ENCODE data around the gene TIMP2. TPM values are rescaled to one million over a fixed set of nuclear protein-coding genes. Genes with fewer than 3 reads are reported as not detected.
A peak's percentile ranks its signal among the peaks of the same experiment; 100 is the strongest.

Gene TIMP2
- polyA plus RNA-seq, 3 donors from 2014 or later, result 0.07 to 0.26 (median 0.16) TPM

DNA sequence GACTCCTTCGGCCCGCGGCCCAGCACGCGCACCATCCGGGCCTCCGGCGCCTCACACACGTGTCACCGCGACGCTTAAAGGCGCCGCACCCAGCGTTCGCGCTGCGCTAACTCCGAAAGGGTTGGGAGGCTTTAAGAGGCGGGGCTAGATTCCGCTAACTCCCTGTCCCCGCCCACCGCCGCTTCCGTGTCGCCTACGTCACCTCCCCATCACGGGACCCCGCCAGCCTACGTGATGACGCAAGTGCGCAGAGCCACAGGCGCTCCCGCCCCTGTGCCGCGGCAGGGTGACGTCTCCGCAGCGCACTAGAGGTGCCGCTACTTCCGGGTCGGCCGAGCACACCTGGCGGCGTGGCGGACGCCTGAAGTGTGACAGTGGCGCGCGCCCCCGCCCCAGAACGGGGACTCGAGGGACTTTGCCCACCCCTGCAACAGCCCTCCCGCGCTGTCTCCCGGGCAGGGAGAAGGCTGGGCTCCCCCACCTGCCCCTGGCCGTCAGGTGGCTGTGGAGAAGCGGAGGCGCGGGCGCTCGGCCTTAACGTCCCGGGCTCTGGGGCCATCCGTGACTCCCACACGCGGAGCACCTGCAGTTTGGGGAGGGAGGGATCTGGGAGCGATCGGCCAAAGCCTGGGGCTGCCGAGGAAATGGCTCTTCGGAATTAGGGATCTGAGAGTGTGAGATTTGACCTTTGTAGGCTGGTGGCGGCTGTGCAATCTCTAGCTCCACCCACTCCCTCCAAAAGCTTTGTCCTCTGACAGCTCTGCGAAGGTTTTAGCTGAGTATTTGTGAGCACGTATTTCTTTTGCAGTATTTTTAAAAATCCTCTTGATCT is 84.2 kb downstream of the TIMP2 start, which contains the start of gene USP36:
TSS of gene USP36 (minus strand) at position 35 of the 832 bp plus-strand sequence. CDS start 4,451 bp downstream, outside the sequence.
- DNase-seq, result peak; percentile 99
- Mint-ChIP-seq H3K4me1 (peaks cover 35 to 45% of the 10 kb centered on the region in 2 donors), H3K27ac (peak within 1 kb of the TSS; percentile 95 to 99 (median 99)), H3K27me3 (ENCODE audit: low read depth in 3 of 3) (peaks cover 13 to 25% (median 18%) of the 10 kb centered on the region in 3 donors), H3K9me3 (no peaks in the 10 kb centered on the region), H3K4me3 (peak within 1 kb of the TSS; percentile 86 to 96 (median 93)), H3K36me3 (peaks cover under 1 to 17% (median 12%) of the 10 kb centered on the region in 3 donors)

DNA sequence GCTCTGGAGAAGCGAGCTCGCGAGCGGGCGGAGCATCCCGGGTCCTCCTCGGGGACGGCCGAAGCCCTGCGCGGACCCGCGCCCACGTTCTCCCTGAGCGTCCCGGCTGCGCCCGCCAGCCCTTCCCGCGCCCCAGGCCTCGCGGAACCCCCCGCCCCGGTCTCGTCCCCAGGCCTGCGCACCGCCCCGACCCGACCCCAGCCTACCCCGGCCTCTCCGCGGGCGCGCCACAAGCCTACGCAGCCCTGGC is 84.7 kb downstream of the TIMP2 start:
- H3K36me3 Mint-ChIP-seq, result peaks cover 5 to 22% (median 17%) of the 10 kb centered on the region in 3 donors
- peaks cover 13 to 25% (median 18%) of the 10 kb centered on the region in 3 donors for H3K27me3 Mint-ChIP-seq (ENCODE audit: low read depth in 3 of 3)
- peaks cover 35 to 48% of the 10 kb centered on the region in 2 donors for H3K4me1 Mint-ChIP-seq

GRCh38 chr17:78839762-78840529 is 85.2 kb downstream of the TIMP2 start:
- Mint-ChIP-seq H3K9me3 (no peaks in the 10 kb centered on the region), H3K4me1 (peaks cover 35 to 48% of the 10 kb centered on the region in 2 donors), H3K27me3 (ENCODE audit: low read depth in 3 of 3) (peaks cover 13 to 25% (median 18%) of the 10 kb centered on the region in 3 donors), H3K27ac (peak overlapping the region; percentile 93 to 99 (median 96)), H3K4me3 (peak overlapping the region; percentile 84 to 96 (median 93)), H3K36me3 (peaks cover 5 to 27% (median 17%) of the 10 kb centered on the region in 3 donors)
- DNase-seq, result peak; percentile 70 to 77 (median 73)

More for the DNA sequence above, 84.7 kb downstream of the TIMP2 start:
- Mint-ChIP-seq H3K27ac (peak overlapping the region; percentile 95 to 99 (median 98)), H3K4me3 (peak overlapping the region; percentile 83 to 95 (median 90)), H3K9me3 (no peaks in the 10 kb centered on the region)
- DNase-seq, result no peak

- H3K4me1 Mint-ChIP-seq, result peaks cover 35 to 48% of the 10 kb centered on the region in 2 donors
- no peaks in the 10 kb centered on the region for H3K9me3 Mint-ChIP-seq
- H3K27ac Mint-ChIP-seq, result peak overlapping the region; percentile 93 to 99 (median 96)
- peaks cover 5 to 31% (median 17%) of the 10 kb centered on the region in 3 donors for H3K36me3 Mint-ChIP-seq
- DNase-seq, result peak; percentile 49 to 60 (median 60)
- peaks cover 13 to 23% (median 17%) of the 10 kb centered on the region in 3 donors for H3K27me3 Mint-ChIP-seq (ENCODE audit: low read depth in 3 of 3)
- H3K4me3 Mint-ChIP-seq, result peak overlapping the region; percentile 84 to 96 (median 93)
Observed at GRCh38 chr17:78839235-78839761, 85.9 kb downstream of the TIMP2 start.

- H3K36me3 Mint-ChIP-seq, result peaks cover 5 to 34% (median 19%) of the 10 kb centered on the region in 3 donors
- peaks cover 35 to 48% of the 10 kb centered on the region in 2 donors for H3K4me1 Mint-ChIP-seq
- DNase-seq, result no peak
- no peaks in the 10 kb centered on the region for H3K9me3 Mint-ChIP-seq
- H3K27ac Mint-ChIP-seq, result peak overlapping the region; percentile 93 to 99 (median 96)
- H3K27me3 Mint-ChIP-seq (ENCODE audit: low read depth in 3 of 3), result peaks cover 13 to 24% (median 16%) of the 10 kb centered on the region in 3 donors
- peak overlapping the region; percentile 84 to 96 (median 93) for H3K4me3 Mint-ChIP-seq
Observed at GRCh38 chr17:78838574-78839005, 86.6 kb downstream of the TIMP2 start.

- Mint-ChIP-seq H3K4me3 (no peak overlapping the region), H3K36me3 (peaks cover 9 to 49% (median 26%) of the 10 kb centered on the region in 3 donors), H3K27ac (peak overlapping the region in 2 of 6 donors; percentile 18 to 69), H3K27me3 (ENCODE audit: low read depth in 3 of 3) (peaks cover 13 to 24% (median 15%) of the 10 kb centered on the region in 3 donors), H3K4me1 (peaks cover 29 to 45% of the 10 kb centered on the region in 2 donors), H3K9me3 (no peaks in the 10 kb centered on the region)
- DNase-seq, result no peak
Observed at GRCh38 chr17:78836420-78837021, 88.7 kb downstream of the TIMP2 start.

DNA sequence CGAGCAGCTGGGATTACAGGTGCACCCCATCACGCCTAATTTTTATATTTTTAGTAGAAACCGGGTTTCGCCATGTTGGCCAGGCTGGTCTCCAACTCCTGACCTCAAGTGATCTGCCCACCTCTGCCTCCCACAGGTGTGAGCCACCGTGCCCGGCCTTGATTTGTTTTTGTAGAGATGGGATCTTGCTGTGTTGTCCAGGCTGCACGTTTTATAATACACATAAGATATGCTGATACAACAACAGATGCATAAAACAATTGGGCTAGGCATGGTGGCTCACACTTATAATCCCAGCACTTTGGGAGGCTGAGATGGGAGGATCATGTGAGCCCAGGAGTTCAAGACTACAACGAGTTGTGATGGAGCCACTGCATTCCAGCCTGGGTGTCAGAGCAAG is 90.6 kb downstream of the TIMP2 start:
- H3K4me1 Mint-ChIP-seq, result peaks cover 24 to 46% of the 10 kb centered on the region in 2 donors
- no peak for DNase-seq
- H3K36me3 Mint-ChIP-seq, result peaks cover 19 to 58% (median 35%) of the 10 kb centered on the region in 3 donors
- H3K9me3 Mint-ChIP-seq, result no peaks in the 10 kb centered on the region
- no peak overlapping the region for H3K4me3 Mint-ChIP-seq
- H3K27me3 Mint-ChIP-seq (ENCODE audit: low read depth in 3 of 3), result peaks cover 5 to 10% (median 7%) of the 10 kb centered on the region in 3 donors
- peak overlapping the region in 1 of 6 donors; percentile 40 for H3K27ac Mint-ChIP-seq

GRCh38 chr17:78832541-78832810 is 92.7 kb downstream of the TIMP2 start:
- H3K27ac Mint-ChIP-seq, result peak overlapping the region in 1 of 6 donors; percentile 35
- no peaks in the 10 kb centered on the region for H3K9me3 Mint-ChIP-seq
- peaks cover 5 to 26% of the 10 kb centered on the region in 2 donors for H3K4me1 Mint-ChIP-seq
- H3K36me3 Mint-ChIP-seq, result peaks cover 24 to 69% (median 46%) of the 10 kb centered on the region in 3 donors
- peaks cover 0 to 4% (median 2%) of the 10 kb centered on the region in 3 donors for H3K27me3 Mint-ChIP-seq (ENCODE audit: low read depth in 3 of 3)
- no peak overlapping the region for H3K4me3 Mint-ChIP-seq
- no peak for DNase-seq

DNA sequence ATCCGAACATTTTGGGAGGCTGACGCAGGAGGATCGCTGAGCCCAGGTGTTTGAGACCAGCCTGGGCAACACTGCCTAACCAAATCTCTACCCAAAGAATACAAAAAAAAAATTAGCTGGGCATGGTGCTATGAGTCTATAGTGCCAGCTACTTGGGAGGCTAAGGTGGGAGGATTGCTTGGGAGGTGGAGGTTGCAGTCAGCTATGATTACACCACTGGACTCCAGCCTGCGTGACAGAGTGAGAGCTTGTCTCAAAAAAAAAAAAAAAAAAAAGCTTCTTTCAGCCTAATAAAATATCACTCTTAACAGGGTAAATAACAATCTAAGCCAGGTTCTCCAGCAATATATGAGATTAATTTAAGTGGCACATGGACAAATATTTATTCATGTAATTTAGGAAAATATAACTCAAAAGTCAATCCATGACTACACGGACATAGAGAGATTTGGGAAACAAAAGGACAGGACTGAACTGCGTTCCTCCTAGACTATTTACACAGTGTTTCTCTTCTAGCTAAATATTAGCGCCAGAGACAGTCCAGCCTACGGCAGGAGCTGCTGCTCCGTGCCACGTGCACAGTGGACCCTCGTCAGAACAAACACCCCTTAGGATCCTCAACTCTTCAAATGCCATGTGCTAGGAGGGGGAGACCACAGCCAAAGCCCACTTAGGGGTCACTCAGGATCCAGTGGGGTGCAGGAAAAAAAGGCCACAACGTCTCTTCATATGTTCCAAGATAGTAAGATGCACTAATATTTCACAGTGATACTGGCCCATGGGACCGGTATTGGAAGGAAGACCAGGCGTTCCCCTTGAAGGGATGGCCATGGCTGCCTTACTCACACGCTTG is 93.3 kb downstream of the TIMP2 start:
- Mint-ChIP-seq H3K36me3 (peaks cover 24 to 67% (median 44%) of the 10 kb centered on the region in 3 donors), H3K27me3 (ENCODE audit: low read depth in 3 of 3) (peaks cover 0 to 4% (median 2%) of the 10 kb centered on the region in 3 donors), H3K27ac (peak overlapping the region in 3 of 6 donors; percentile 19 to 51 (median 35)), H3K4me3 (no peak overlapping the region), H3K9me3 (no peaks in the 10 kb centered on the region), H3K4me1 (peaks cover 2 to 20% of the 10 kb centered on the region in 2 donors)
- no peak for DNase-seq

- Mint-ChIP-seq H3K4me3 (no peak overlapping the region), H3K4me1 (peaks cover 2 to 19% of the 10 kb centered on the region in 2 donors), H3K27ac (no peak overlapping the region), H3K9me3 (no peaks in the 10 kb centered on the region), H3K36me3 (peaks cover 25 to 64% (median 41%) of the 10 kb centered on the region in 3 donors), H3K27me3 (ENCODE audit: low read depth in 3 of 3) (peaks cover 3 to 11% (median 5%) of the 10 kb centered on the region in 3 donors)
- DNase-seq, result no peak
Observed at GRCh38 chr17:78829477-78829876, 95.7 kb downstream of the TIMP2 start.

DNA sequence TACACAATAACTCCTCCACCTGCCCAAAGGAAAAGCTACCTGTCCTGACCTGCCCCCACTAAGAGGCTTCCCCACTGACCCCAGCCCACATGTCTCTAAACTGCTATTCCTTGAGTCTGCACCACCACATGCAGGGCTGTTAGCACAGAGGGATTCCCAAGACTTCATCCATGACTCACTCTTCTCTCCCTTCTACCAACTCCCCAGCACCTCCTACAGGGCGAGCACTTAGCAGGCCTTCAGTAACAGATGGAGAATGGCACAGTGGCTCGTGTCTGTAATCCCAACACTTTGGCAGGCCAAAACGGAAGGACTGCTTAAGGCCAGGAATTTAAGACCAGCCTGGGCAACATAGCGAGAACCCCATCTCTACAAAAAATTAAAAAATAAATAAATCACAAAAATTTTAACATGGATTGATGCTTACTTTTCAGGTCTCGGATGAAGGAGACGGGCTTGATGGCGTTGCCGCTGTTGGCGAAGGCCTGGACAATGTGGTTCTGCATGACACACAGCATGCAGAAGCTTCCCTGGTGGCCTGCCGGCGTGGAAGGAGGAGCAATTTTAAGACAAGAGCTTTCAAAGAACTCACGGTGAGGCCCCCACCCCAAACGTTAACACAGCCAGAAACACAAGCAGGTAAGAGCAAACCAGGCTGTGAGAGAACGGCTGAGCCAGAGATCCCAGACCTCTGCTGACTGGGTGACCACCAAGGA is 96.6 kb downstream of the TIMP2 start:
- H3K4me1 Mint-ChIP-seq, result peaks cover 2 to 24% of the 10 kb centered on the region in 2 donors

More for the DNA sequence above, 96.6 kb downstream of the TIMP2 start:
- Mint-ChIP-seq H3K9me3 (peaks cover 0 to 1% (median 0%) of the 10 kb centered on the region in 6 donors), H3K27ac (peak overlapping the region in 1 of 6 donors; percentile 66), H3K4me3 (no peak overlapping the region), H3K27me3 (ENCODE audit: low read depth in 3 of 3) (peaks cover 3 to 9% (median 5%) of the 10 kb centered on the region in 3 donors), H3K36me3 (peaks cover 26 to 68% (median 45%) of the 10 kb centered on the region in 3 donors)
- no peak for DNase-seq
